Measurements from ENCODE around the gene IRF3.

GRCh38 chr19:49636233-49636932 is 29.3 kb downstream of the IRF3 start:
- TF ChIP-seq CTCF (IDR thresholded peaks at IDR 0.05 in 2 of 3, conservative IDR thresholded peaks at IDR 0.05 in 1 of 3; ENCODE audit: control insufficient read depth in 2 of 3, extremely low read depth in 1 of 3, insufficient read depth in 1 of 3, low read depth in 3 of 3, low read length in 3 of 3) (no peak), HCFC1 (IDR thresholded peaks at IDR 0.05; ENCODE audit: low read length) (no peak), CBFB (IDR thresholded peaks at IDR 0.05; ENCODE audit: low read depth) (no peak), TCF12 (IDR thresholded peaks at IDR 0.05; ENCODE audit: low read depth, low read length) (no peak), ZBED1 (IDR thresholded peaks at IDR 0.05; ENCODE audit: borderline replicate concordance) (no peak), CEBPB (IDR thresholded peaks at IDR 0.05; ENCODE audit: borderline replicate concordance in 1 of 2, low read depth in 2 of 2, low read length in 2 of 2) (no peak), BCLAF1 (IDR thresholded peaks at IDR 0.05) (no peak), SMC3 (IDR thresholded peaks at IDR 0.05; ENCODE audit: borderline replicate concordance, low read length) (no peak), EP300 (IDR thresholded peaks at IDR 0.05; ENCODE audit: borderline replicate concordance in 1 of 2, control insufficient read depth in 1 of 2, low read depth in 2 of 2, low read length in 2 of 2) (no peak)
